ENCODE data around the gene KLLN. TPM values are rescaled to one million over a fixed set of nuclear protein-coding genes. Genes with fewer than 3 reads are reported as not detected.

KLLN gene
- total and polyA plus RNA-seq, 2 of the 13 experiments (the other 11 are each of a cell fraction or from before 2014, with no cell fraction given) = 0.08 to 0.44 TPM

GRCh38 chr10:87817609-87818504, 45.5 kb downstream of the KLLN start, which contains the start of gene ATAD1 (continued):
- TF ChIP-seq IRF9 (CRISPR knock-in tag; IDR thresholded peaks at IDR 0.05; ENCODE audit: borderline replicate concordance) (0 out of 2 replicates have a peak, but pooled peaks have one; percentile 5), SSRP1 (CRISPR knock-in tag; IDR thresholded peaks at IDR 0.05) (no peak), POLR2G (IDR thresholded peaks at IDR 0.05; ENCODE audit: low read depth, low read length) (peak; percentile 91), CHCHD3 (CRISPR knock-in tag; IDR thresholded peaks at IDR 0.05) (no peak), ZNF224 (CRISPR knock-in tag; IDR thresholded peaks at IDR 0.05) (no peak), YY1 (IDR thresholded peaks at IDR 0.05; ENCODE audit: insufficient read depth, insufficient replicate concordance, low read depth, low read length) (peak; percentile 41), KLF15 (CRISPR knock-in tag; IDR thresholded peaks at IDR 0.05; ENCODE audit: borderline replicate concordance) (no peak), FIP1L1 (IDR thresholded peaks at IDR 0.05; ENCODE audit: borderline replicate concordance, insufficient read depth, low read depth, low read length) (no peak; the same call in 1 of the 2 replicates), NCOA2 (CRISPR knock-in tag; IDR thresholded peaks at IDR 0.05) (no peak; the same call in 1 of the 2 replicates), USF2 (IDR thresholded peaks at IDR 0.05; ENCODE audit: low read depth, low read length) (no peak), USF2 (CRISPR knock-in tag; IDR thresholded peaks at IDR 0.05; ENCODE audit: borderline replicate concordance) (no peak), KLF12 (CRISPR knock-in tag; IDR thresholded peaks at IDR 0.05; ENCODE audit: borderline replicate concordance) (peak; percentile 72; the same call in 1 of the 2 replicates), POLR2AphosphoS2 (IDR thresholded peaks at IDR 0.05; ENCODE audit: low read depth, low read length) (no peak), ZNF383 (CRISPR knock-in tag; IDR thresholded peaks at IDR 0.05; ENCODE audit: borderline replicate concordance) (no peak), TOE1 (CRISPR knock-in tag; IDR thresholded peaks at IDR 0.05) (no peak), SP2 (CRISPR knock-in tag; IDR thresholded peaks at IDR 0.05) (no peak; the same call in 1 of the 2 replicates), ZNF142 (CRISPR knock-in tag; IDR thresholded peaks at IDR 0.05) (peak; percentile 85), NR2C2 (CRISPR knock-in tag; IDR thresholded peaks at IDR 0.05; ENCODE audit: borderline replicate concordance) (peak; percentile 99)

All from HepG2 (cell line).